Esophagus squamous epithelium (tissue), 5 donors: ENCODE measurements around the gene COX8C. TPM values are rescaled to one million over a fixed set of nuclear protein-coding genes. Genes with fewer than 3 reads are reported as not detected.

ENCODE experiments used
- DNase-seq: peaks from one replicate; lab custom pipeline; 2025; lab: John Stamatoyannopoulos, UW
- H3K27ac ChIP-seq, 4 donors: fragments of 200-600 bp; sonication (generic); one replicate each; pipeline ENCODE4 v1.5.1; 2016 to 2019; ENCODE audit warnings: mild to moderate bottlenecking in 1 of 4
- H3K27me3 ChIP-seq, 4 donors: fragments of 200-600 bp; sonication (generic); 1 replicate in 3 of 4; 2 replicates in 1 of 4; pipeline versions ENCODE4 v1.5.1 to v1.6.0; 2017 to 2021; ENCODE audit warnings: antibody characterized with exemption in 1 of 4
- H3K36me3 ChIP-seq, 3 donors: fragments of 200-600 bp; sonication (generic); one replicate each; pipeline ENCODE4 v1.5.1; 2016 to 2019
- H3K4me1 ChIP-seq, 3 donors: fragments of 200-600 bp; sonication (generic); one replicate each; pipeline ENCODE4 v1.5.1; 2017 to 2019
- H3K4me3 ChIP-seq, 4 donors: fragments of 200-600 bp; sonication (generic); 1 replicate in 3 of 4; 2 replicates in 1 of 4; pipeline ENCODE4 v1.5.1; 2016 to 2019; ENCODE audit warnings: mild to moderate bottlenecking in 2 of 4, moderate library complexity in 1 of 4
- H3K9me3 ChIP-seq, 3 donors: fragments of 200-600 bp; sonication (generic); one replicate each; pipeline ENCODE4 v1.5.1; 2016 to 2019
- CTCF ChIP-seq, 6 experiments: fragments of 450-650 bp in 4 of 6; fragments of 200-600 bp in 2 of 6; sonication (generic) in 2 of 6; IDR thresholded peaks; one replicate each; pipeline ENCODE4 v1.5.1; 2016 to 2019; ENCODE audit warnings: antibody characterized with exemption in 6 of 6, mild to moderate bottlenecking in 4 of 6, moderate library complexity in 4 of 6
- POLR2A ChIP-seq, 4 donors: fragments of 450-650 bp; IDR thresholded peaks; one replicate each; pipeline ENCODE4 v1.6.1; 2017; ENCODE audit warnings: antibody characterized with exemption in 4 of 4, mild to moderate bottlenecking in 4 of 4, moderate library complexity in 3 of 4
- WGBS, 2 donors: methylation state at CpG; one replicate each; pipeline ENCODE4 v1.1.5; 2018; 5-methylcytosine and 5-hydroxymethylcytosine counted together
- intact Hi-C: fragments of 100-400 bp; cut with DNase I; formaldehyde crosslinking; loops from one replicate; pipeline ENCODE4 v1.15.0; 2022
- total RNA-seq, 4 donors: library from RNA; depleted of rRNA; stranded (reverse); fragments of >200 nt; gene quantifications; one replicate each; pipeline ENCODE4 v1.1.0, GENCODE V29; 2016
- donor health status: DM: yes; HTN: yes; CAD: no.

COX8C gene
- total RNA-seq, 4 donors from 2014 or later: not detected

GRCh38 chr14:93332397-93332852, 14.6 kb upstream of the COX8C start:
- intact Hi-C loops: no loop called here
- WGBS, 2 donors: 0% methylated on average over 3 of the region's 61 CpGs; no CpG with 5 or more reads in 1 of the 2 donors
- Histone ChIP-seq H3K36me3 (no peaks in the 10 kb centered on the region), H3K4me1 (peaks cover 5 to 40% (median 18%) of the 10 kb centered on the region in 3 donors), H3K4me3 (peak overlapping the region; percentile 67 to 95 (median 88)), H3K27me3 (no peaks in the 10 kb centered on the region), H3K27ac (peak overlapping the region; percentile 92 to 99 (median 98)), H3K9me3 (no peaks in the 10 kb centered on the region)
- TF ChIP-seq POLR2A (IDR thresholded peaks at IDR 0.05): no peak
- no peak for TF ChIP-seq CTCF (IDR thresholded peaks at IDR 0.05)
- DNase-seq: no peak

GRCh38 chr14:93332853-93333630, 13.9 kb upstream of the COX8C start, which contains the start of gene BTBD7:
BTBD7 (minus strand) TSS chr14:93333036; CDS start chr14:93296051, 36,985 bp downstream.
- no peaks in the 10 kb centered on the region for H3K27me3 ChIP-seq
- TF ChIP-seq CTCF (IDR thresholded peaks at IDR 0.05) (peak in 4 of 6 experiments; percentile 19 to 45 (median 28)), POLR2A (IDR thresholded peaks at IDR 0.05) (peak in 3 of 4 donors; percentile 26 to 79 (median 57))
- H3K4me1 ChIP-seq: peaks cover 5 to 40% (median 18%) of the 10 kb centered on the region in 3 donors
- H3K27ac ChIP-seq: peak within 1 kb of the TSS; percentile 92 to 99 (median 98)
- no peaks in the 10 kb centered on the region for H3K9me3 ChIP-seq
- intact Hi-C loops: no loop called here
- H3K4me3 ChIP-seq: peak within 1 kb of the TSS; percentile 67 to 95 (median 88)
- peak; percentile 56 for DNase-seq
- 0% methylated on average over 15 to 29 of the region's 74 CpGs for WGBS, 2 donors
- no peaks in the 10 kb centered on the region for H3K36me3 ChIP-seq

GRCh38 chr14:93333631-93334103, 13.3 kb upstream of the COX8C start:
- 5 to 8% methylated on average over 7 of the region's 7 CpGs for WGBS, 2 donors
- intact Hi-C loops: no loop called here
- peaks cover 5 to 40% (median 18%) of the 10 kb centered on the region in 3 donors for H3K4me1 ChIP-seq
- no peaks in the 10 kb centered on the region for H3K9me3 ChIP-seq
- DNase-seq: no peak
- H3K4me3 ChIP-seq: peak overlapping the region; percentile 67 to 95 (median 88)
- no peak for TF ChIP-seq POLR2A (IDR thresholded peaks at IDR 0.05)
- no peak for TF ChIP-seq CTCF (IDR thresholded peaks at IDR 0.05)
- peak overlapping the region; percentile 92 to 99 (median 98) for H3K27ac ChIP-seq
- no peaks in the 10 kb centered on the region for H3K36me3 ChIP-seq
- H3K27me3 ChIP-seq: no peaks in the 10 kb centered on the region

DNA sequence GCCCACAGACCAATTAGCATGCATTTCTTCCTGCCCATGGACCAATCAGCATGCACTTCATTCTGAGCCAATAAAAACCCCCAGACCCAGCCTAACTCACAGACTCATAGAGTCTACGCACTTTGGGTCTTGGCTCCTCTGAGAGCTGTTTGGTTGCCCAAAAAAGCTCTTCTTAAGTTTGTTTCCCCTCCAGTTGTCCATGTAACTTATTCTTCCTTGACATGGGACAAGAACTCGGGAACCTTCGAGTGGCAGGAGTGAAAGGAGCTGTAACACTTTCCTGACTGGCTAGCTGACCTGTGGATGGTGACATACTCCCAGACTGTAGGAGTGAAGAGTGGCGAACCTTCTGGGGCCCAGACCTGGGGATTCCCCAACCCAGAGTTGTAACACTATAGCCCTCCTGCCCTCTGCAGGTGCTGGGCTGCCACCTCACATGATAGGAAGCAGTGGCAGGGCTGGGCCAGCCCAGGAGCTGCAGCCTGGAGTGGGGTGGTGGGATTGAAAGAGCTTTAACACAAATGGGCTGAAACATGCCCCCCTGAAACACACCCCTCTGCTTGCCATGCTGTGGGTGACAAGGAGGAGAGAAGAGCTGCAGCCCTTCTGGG, 9.7 kb upstream of the COX8C start:
- WGBS, 2 donors: 85% methylated on average over 2 to 4 of the region's 4 CpGs
- TF ChIP-seq CTCF (IDR thresholded peaks at IDR 0.05) (no peak), POLR2A (IDR thresholded peaks at IDR 0.05) (no peak)
- DNase-seq: no peak
- peaks cover 0 to 11% (median 0%) of the 10 kb centered on the region in 3 donors for H3K4me1 ChIP-seq
- H3K27me3 ChIP-seq: no peaks in the 10 kb centered on the region
- H3K36me3 ChIP-seq: no peaks in the 10 kb centered on the region
- no peaks in the 10 kb centered on the region for H3K9me3 ChIP-seq
- intact Hi-C loops: no loop called here
- no peak overlapping the region for H3K27ac ChIP-seq
- H3K4me3 ChIP-seq: no peak overlapping the region
